Neural progenitor cell (in vitro differentiated cells): ENCODE results near the gene WRAP73.

Experiments used
- CTCF ChIP-seq: fragments of 200-600 bp; sonication (generic); IDR thresholded peaks from 2 replicates; pipeline ENCODE4 v1.5.1; 2017; ENCODE audit warnings: antibody characterized with exemption, mild to moderate bottlenecking
- EZH2 ChIP-seq: fragments of 200-600 bp; sonication (generic); IDR thresholded peaks from 2 replicates; pipeline ENCODE4 v1.6.1; 2017; ENCODE audit warnings: antibody characterized with exemption, mild to moderate bottlenecking, moderate library complexity
- EZH2phosphoT487 ChIP-seq: fragments of 200-600 bp; sonication (generic); IDR thresholded peaks from 2 replicates; pipeline ENCODE4 v1.6.1; 2017; ENCODE audit warnings: antibody characterized with exemption

DNA sequence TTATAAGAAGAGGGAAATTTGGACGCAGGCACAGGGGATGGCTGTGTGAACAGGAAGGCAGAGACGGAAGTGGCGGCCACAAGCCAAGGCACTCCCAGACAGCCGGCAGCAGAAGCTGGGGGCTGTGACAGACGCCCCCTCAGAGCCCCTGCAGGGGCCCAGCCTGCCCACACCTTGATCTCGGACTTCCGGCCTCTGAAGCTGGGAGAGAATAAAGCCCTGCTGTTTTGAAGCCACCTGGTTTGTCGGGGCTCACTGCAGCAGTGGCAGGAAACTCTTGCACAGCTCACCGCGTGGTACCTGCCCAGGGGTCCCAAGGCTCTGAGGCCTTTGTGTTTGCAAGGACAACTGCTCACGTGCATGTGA lies 52.3 kb downstream of the WRAP73 start:
- no peak for TF ChIP-seq EZH2
- TF ChIP-seq EZH2phosphoT487, result no peak
- TF ChIP-seq CTCF, result no peak
